Stimulated activated naive B cell treated with anti-CD40 and anti-IgM and Interleukin-4, amounts not matched to agents 10 μg/mL and 1 μg/mL and 100 μg/mL, for 72 hours (primary cell): ENCODE data around the gene DDX1.
A peak's percentile ranks its signal among the peaks of the same experiment; 100 is the strongest.

Experiments
- ATAC-seq, 2 donors: fragments of 150-1000 bp; cut with Tn5 transposase; replicated peaks; 2 replicates each; pipeline ENCODE4 v1.10.0; 2021; ENCODE audit warnings: moderate library complexity in 1 of 2
- DNase-seq: peaks from one replicate; pipeline ENCODE4 v3.0.0; 2021
- H3K27ac Mint-ChIP-seq: one replicate; pipeline ENCODE4 v1.8.0; 2022; ENCODE audit warnings: mild to moderate bottlenecking, mixed read lengths
- H3K27me3 Mint-ChIP-seq, 2 donors: one replicate each; pipeline ENCODE4 v1.8.0; 2022; ENCODE audit warnings: mixed read lengths in 2 of 2
- H3K36me3 Mint-ChIP-seq, 2 donors: one replicate each; pipeline ENCODE4 v1.8.0; 2022; ENCODE audit warnings: mixed read lengths in 2 of 2, mild to moderate bottlenecking in 1 of 2
- H3K4me1 Mint-ChIP-seq, 2 donors: one replicate each; pipeline ENCODE4 v1.8.0; 2022; ENCODE audit warnings: mixed read lengths in 2 of 2, mild to moderate bottlenecking in 1 of 2
- H3K4me3 Mint-ChIP-seq, 2 donors: one replicate each; pipeline ENCODE4 v1.8.0; 2022; ENCODE audit warnings: mild to moderate bottlenecking in 2 of 2, mixed read lengths in 2 of 2, moderate library complexity in 1 of 2
- H3K9me3 Mint-ChIP-seq, 2 donors: one replicate each; pipeline ENCODE4 v1.8.0; 2022; ENCODE audit warnings: mixed read lengths in 2 of 2, mild to moderate bottlenecking in 1 of 2

The DDX1 gene

DNA sequence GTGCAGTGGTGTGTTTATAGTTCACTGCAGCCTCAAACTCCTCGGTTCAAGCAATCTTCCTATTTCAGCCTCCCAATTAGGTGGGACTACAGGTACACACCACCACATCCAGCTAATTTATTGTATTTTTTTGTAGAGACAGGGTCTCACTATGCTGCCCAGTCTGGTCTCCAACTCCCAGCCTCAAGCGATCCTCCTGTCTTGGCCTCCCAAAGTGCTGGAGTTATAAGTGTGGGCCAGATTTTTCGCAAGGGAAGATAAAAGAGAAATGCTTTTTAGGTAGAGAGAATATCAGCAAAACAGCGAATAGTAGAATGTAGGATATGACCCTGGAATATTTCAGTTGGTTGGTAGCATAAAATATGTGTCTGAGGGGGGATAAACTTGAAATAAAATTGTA is 4.3 kb downstream of the DDX1 start:
- Mint-ChIP-seq H3K36me3 (peaks cover 34 to 36% of the 10 kb centered on the region in 2 donors), H3K4me1 (peaks cover 9 to 24% of the 10 kb centered on the region in 2 donors), H3K4me3 (no peak overlapping the region), H3K27me3 (no peaks in the 10 kb centered on the region), H3K9me3 (no peaks in the 10 kb centered on the region), H3K27ac (no peak overlapping the region)
- no peak for ATAC-seq
- no peak for DNase-seq

DNA sequence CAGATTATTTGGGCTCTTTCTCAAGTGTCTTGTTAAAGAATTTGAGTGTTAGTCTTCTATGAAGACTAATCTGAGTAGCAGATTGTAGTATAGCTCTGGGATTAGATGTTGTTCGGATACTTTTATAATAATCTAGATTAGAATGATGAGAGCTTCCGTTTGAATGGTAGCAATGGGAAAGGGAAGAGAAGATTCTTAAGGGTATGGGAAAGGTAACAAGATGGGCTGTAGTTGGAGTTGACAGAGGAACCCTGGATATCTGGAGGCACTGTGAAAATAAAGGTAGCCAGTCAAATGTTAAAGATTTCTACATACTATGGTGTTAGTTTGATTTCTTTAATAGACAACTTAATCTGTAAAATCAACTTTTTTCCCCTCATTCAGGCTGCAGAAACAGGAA is 4.7 kb downstream of the DDX1 start:
- H3K27me3 Mint-ChIP-seq: no peaks in the 10 kb centered on the region
- no peak for DNase-seq
- H3K4me1 Mint-ChIP-seq: peaks cover 5 to 20% of the 10 kb centered on the region in 2 donors
- ATAC-seq: no peak
- H3K36me3 Mint-ChIP-seq: peaks cover 36 to 41% of the 10 kb centered on the region in 2 donors
- H3K9me3 Mint-ChIP-seq: no peaks in the 10 kb centered on the region
- H3K4me3 Mint-ChIP-seq: no peak overlapping the region
- H3K27ac Mint-ChIP-seq: no peak overlapping the region

DNA sequence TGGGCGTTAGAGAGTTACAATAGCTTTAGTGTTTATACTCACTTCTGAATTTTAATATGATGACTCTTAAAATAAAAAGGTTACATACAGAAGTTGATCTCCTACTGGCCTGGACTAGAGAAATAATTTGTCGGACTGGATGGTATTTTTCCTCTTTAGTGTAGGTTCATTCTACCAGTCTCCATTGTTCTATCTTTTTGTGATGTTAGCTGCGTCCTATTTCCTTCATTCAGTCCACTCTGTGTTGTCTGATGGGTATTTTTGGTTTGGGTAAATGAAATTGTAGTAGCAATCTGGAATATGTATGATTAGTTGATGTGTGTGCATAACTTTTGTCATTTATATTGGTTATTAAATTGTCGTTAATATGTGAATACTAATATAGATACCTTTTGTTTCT is 5.3 kb downstream of the DDX1 start:
- DNase-seq: no peak
- no peak for ATAC-seq
- Mint-ChIP-seq H3K4me1 (peaks cover 3 to 16% of the 10 kb centered on the region in 2 donors), H3K27ac (no peak overlapping the region), H3K4me3 (no peak overlapping the region), H3K27me3 (no peaks in the 10 kb centered on the region), H3K36me3 (peaks cover 32 to 43% of the 10 kb centered on the region in 2 donors), H3K9me3 (no peaks in the 10 kb centered on the region)

DNA sequence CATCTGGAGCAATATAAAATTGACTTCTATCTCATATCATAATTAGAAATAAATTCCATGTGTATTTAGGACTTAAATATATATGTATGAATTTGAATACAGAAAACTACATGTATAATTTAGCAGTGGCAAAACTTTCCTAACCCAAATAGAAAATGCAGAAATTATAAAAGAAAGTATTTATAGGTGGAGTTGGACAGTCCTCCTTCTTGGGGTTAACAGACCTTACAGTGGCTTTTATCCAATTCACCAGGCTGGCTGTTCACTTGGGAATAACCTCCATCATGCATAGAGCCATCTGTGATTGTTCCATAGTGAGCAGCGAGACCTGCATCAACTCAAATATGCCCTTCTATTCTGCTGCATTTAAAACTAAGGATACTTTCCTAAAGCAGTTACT is 8.3 kb downstream of the DDX1 start:
- H3K4me1 Mint-ChIP-seq: peaks cover 0 to 4% of the 10 kb centered on the region in 2 donors
- no peak for ATAC-seq

DNA sequence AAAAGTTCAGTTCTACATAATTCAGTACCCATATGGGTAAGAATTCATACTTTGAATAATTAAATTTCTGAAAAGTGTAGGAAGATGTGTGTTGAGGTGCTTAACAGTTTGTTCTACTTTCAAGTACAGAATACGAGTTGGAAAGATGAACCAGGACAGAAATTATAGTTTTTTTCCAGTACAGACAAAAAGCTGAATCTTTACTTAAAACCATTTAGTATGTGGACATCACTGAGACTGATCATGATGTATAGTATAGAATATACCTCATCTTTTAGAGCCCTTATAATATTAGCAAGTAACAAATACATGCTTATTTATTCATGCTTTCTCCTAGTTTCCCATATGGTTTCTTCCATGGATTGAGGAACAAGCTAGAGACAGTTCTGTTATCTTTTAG is 10.0 kb downstream of the DDX1 start:
- Mint-ChIP-seq H3K27me3 (no peaks in the 10 kb centered on the region), H3K36me3 (peaks cover 42 to 54% of the 10 kb centered on the region in 2 donors), H3K9me3 (no peaks in the 10 kb centered on the region), H3K27ac (no peak overlapping the region), H3K4me1 (peaks cover 0 to 4% of the 10 kb centered on the region in 2 donors), H3K4me3 (no peak overlapping the region)
- ATAC-seq (no peak), DNase-seq (no peak)

More for the DNA sequence above, 8.3 kb downstream of the DDX1 start:
- peaks cover 48 to 63% of the 10 kb centered on the region in 2 donors for H3K36me3 Mint-ChIP-seq
- no peak overlapping the region for H3K27ac Mint-ChIP-seq
- no peak overlapping the region for H3K4me3 Mint-ChIP-seq
- no peaks in the 10 kb centered on the region for H3K9me3 Mint-ChIP-seq
- DNase-seq: no peak
- H3K27me3 Mint-ChIP-seq: no peaks in the 10 kb centered on the region

DNA sequence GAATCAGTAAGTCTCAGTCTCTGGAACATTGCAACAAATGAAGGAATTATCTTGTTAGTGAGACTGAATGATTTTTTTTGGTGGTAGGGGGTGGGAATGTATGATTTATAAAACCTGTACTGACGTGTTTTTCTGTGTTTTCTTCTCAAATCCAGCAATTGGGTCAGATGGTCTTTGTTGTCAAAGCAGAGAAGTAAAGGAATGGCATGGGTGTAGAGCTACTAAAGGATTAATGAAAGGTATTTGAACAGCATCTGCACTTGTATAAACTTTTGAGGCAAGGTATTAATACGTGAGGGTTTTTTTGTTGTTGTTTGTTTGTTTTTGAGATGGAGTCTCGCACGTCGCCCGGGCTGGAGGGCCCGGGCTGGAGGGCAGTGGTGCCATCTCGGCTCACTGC is 10.7 kb downstream of the DDX1 start:
- no peaks in the 10 kb centered on the region for H3K9me3 Mint-ChIP-seq
- peaks cover 39 to 54% of the 10 kb centered on the region in 2 donors for H3K36me3 Mint-ChIP-seq
- no peak overlapping the region for H3K27ac Mint-ChIP-seq
- H3K4me1 Mint-ChIP-seq: peaks cover 0 to 4% of the 10 kb centered on the region in 2 donors
- no peak for DNase-seq
- no peak overlapping the region for H3K4me3 Mint-ChIP-seq
- no peaks in the 10 kb centered on the region for H3K27me3 Mint-ChIP-seq
- no peak for ATAC-seq

DNA sequence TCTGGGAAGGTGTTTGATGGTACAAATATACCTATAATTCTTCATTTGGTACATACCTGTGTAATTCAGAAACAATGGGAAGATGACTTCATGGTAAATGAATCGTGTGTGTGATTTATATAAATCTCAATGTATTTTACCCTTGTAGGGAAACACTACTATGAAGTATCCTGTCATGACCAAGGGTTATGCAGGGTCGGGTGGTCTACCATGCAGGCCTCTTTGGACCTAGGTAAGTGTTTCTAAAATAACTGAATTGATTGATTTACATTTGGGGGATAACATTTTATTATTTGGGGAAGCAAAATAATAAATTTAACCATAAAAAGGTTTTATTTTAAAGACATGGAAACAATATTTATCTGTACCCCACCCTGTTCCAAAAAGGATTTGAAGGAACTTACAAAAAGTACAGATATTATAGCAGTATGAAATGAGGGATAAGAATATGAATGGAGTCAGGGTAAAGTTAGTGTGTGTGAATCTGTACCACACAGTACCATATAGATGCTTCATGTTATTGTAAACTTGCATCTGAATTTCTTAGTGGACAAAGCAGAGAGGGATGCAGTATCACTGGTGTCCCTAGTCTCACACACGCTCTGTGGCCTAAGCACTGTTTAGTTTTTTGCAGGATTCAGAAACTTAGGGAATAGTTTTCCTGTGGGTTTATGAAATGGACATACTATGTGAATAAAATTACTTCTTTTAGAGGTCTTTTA is 11.5 kb downstream of the DDX1 start:
- DNase-seq (no peak), ATAC-seq (no peak)
- H3K27ac Mint-ChIP-seq: no peak overlapping the region
- H3K4me1 Mint-ChIP-seq: peaks cover 0 to 4% of the 10 kb centered on the region in 2 donors
- no peak overlapping the region for H3K4me3 Mint-ChIP-seq
- peaks cover 44 to 60% of the 10 kb centered on the region in 2 donors for H3K36me3 Mint-ChIP-seq
- H3K27me3 Mint-ChIP-seq: no peaks in the 10 kb centered on the region
- no peaks in the 10 kb centered on the region for H3K9me3 Mint-ChIP-seq

DNA sequence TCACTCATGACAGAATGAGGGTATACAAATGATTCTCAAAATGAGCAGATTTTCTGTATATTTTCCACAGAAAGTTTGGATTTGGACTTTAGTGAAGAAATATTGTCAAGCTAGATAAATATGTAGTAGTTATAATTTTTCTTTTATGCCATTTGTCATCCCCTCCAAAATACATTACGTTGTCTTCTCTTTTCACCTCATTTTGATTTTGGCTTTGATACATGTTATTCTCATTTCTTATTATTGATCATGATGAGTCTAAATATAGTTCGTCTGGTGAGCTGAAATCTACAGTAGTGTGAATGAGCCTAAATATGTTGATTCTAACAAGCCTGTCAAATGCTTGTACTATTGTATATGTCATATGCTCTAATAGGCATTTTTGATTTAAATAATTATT is 12.3 kb downstream of the DDX1 start:
- Mint-ChIP-seq H3K27me3 (no peaks in the 10 kb centered on the region), H3K4me3 (no peak overlapping the region), H3K36me3 (peaks cover 45 to 57% of the 10 kb centered on the region in 2 donors), H3K27ac (no peak overlapping the region), H3K9me3 (no peaks in the 10 kb centered on the region), H3K4me1 (peaks cover 0 to 4% of the 10 kb centered on the region in 2 donors)
- DNase-seq (no peak), ATAC-seq (no peak)

DNA sequence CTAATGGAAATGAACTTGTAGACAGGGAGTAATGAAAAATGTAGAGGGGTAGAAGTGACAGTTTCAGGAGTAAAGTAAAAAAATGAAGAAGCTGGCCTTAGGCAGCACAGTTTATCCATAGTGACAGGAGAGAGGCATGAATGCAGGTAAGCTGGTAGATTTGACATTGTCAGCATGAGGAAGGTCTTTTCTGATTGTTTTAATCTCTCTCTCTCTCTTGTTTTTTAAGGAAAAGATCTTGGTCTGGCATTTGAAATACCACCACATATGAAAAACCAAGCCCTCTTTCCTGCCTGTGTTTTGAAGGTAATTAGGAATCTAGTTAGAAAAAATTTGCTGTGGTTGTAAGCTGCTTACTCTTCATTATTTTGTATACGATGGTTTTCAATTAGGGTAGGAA is 14.1 kb downstream of the DDX1 start:
- Mint-ChIP-seq H3K4me3 (no peak overlapping the region), H3K9me3 (peaks cover 0 to 2% of the 10 kb centered on the region in 2 donors), H3K36me3 (peaks cover 50 to 65% of the 10 kb centered on the region in 2 donors), H3K27me3 (no peaks in the 10 kb centered on the region), H3K4me1 (peaks cover 0 to 4% of the 10 kb centered on the region in 2 donors), H3K27ac (no peak overlapping the region)
- no peak for ATAC-seq
- no peak for DNase-seq

DNA sequence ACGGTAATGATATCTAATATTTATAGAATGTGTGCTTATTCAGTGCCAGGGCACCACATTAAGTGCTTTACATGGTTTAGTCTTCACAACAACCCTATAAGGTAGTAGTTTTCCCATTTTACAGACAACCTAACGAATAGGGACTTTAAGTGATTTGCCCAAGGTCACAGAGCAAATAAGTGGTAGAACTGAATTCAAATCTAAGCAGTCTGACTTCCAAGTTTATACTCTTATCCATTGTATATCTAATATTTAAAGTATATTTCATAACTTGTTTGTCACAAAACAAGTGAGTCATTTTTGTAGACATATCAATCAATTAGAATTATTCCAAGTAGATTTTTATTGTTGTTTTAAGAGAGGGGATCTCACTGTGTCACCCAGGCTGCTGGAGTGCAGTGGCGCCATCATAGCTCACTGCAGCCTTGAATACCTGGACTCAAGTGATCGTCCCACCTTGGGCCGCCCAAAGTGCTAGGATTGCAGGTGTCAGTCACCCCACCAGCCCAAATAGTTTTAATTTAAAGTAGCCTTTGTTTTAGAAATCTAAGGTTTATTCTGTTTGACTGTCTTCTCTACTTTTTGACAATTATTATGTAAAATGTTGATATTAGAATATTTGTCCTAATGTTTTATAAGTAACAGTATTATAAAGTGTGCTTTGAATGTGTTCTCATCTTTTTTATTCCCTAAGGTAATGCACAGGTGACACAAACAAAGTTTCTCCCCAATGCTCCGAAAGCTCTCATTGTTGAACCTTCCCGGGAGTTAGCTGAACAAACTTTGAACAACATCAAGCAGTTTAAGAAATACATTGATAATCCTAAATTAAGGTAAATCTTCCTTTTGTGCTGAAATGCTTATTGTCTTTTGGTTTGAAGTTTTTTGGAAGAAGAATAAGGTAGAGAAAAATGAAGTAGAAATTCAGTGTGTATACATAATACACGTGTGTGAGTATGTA is 15.1 kb downstream of the DDX1 start:
- no peaks in the 10 kb centered on the region for H3K27me3 Mint-ChIP-seq
- DNase-seq: no peak
- H3K36me3 Mint-ChIP-seq: peaks cover 46 to 56% of the 10 kb centered on the region in 2 donors
- peaks cover 0 to 2% of the 10 kb centered on the region in 2 donors for H3K9me3 Mint-ChIP-seq
- no peak for ATAC-seq
- H3K4me3 Mint-ChIP-seq: no peak overlapping the region
- no peak overlapping the region for H3K27ac Mint-ChIP-seq
- peaks cover 0 to 4% of the 10 kb centered on the region in 2 donors for H3K4me1 Mint-ChIP-seq

DNA sequence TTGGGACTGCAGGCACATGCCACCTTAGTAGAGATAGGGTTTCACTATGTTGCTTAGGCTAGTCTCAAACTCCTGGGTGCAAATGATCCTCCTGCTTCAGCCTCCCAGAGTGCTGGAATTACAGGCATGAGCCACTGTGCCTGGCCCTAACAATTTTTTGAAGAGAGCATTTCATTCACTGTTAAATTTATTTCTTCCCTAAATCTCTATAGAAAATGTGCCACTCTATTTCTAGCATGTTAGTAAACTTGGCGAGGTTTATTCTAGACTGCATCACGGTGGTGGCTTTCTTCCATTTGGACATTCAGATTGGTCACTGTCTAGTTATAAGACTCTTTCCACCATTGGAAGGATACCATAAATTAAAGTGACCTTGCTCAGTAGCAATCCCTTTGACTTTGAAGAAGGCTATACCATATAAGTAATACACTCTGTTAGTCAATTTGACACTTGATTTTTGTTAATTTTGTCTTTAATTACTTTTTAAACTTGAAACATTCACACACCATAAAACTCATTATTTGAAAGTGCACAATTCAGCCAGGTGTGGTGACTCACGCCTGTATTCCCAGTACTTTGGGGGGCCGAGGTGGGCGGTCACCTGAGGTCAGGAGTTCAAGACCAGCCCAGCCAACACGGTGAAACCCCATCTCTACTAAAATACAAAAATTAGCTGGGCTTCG is 16.2 kb downstream of the DDX1 start:
- Mint-ChIP-seq H3K27me3 (no peaks in the 10 kb centered on the region), H3K4me3 (no peak overlapping the region), H3K36me3 (peaks cover 42 to 53% of the 10 kb centered on the region in 2 donors), H3K9me3 (peaks cover 0 to 2% of the 10 kb centered on the region in 2 donors), H3K27ac (no peak overlapping the region), H3K4me1 (peaks cover 0 to 4% of the 10 kb centered on the region in 2 donors)
- DNase-seq (no peak), ATAC-seq (no peak)

DNA sequence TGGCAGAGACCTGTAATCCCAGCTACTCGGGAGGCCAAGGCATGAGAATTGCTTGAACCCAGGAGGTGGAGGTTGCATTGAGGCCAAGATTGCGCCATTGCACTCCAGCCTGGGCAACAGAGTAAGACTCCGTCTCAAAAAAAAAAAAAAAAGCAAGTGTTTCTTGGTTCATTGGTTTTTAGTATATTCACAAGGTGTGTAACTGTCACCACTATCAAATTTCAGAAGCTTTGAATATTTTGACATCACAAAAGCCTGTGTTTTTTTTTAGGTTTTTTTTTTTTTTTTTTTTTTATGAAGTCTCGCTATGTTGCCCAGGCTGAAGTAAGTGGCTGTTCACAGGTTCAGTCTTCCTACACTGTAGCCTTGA is 16.7 kb downstream of the DDX1 start:
- DNase-seq (no peak), ATAC-seq (no peak)
- H3K4me3 Mint-ChIP-seq: no peak overlapping the region
- H3K4me1 Mint-ChIP-seq: peaks cover 0 to 4% of the 10 kb centered on the region in 2 donors
- peaks cover 0 to 2% of the 10 kb centered on the region in 2 donors for H3K9me3 Mint-ChIP-seq
- peaks cover 41 to 51% of the 10 kb centered on the region in 2 donors for H3K36me3 Mint-ChIP-seq
- no peak overlapping the region for H3K27ac Mint-ChIP-seq
- no peaks in the 10 kb centered on the region for H3K27me3 Mint-ChIP-seq

DNA sequence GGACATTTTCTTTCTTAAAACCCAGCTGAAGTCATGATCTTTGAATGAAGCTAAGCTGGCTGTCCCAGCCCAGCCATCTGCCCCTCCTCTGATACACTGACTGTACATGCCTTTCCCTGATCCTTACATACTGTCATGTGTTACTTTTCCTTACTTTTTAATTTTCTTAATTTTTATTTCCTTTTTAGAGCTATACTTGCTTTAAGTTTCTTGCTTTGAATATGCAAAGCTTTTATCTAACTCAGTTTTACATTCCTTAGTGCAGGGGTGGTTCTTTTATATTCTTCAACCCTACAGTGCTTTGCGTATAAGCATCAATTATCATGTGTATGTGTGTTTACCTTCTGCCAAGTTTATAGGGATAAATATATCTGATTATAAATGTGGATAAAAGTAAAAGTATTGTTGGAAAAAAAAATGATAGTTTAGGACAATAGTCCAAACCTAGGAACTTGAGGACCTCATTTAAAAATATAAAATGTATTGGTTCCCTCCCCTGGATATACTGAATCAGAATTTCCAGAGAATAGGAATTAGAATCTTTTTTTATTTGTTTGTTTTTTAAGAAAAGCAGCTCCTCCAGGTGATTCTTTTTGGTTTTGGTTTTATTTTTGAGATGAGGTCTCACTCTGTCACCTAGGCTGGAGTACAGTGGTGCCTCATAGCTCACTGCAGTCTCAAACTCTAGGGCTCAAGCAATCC is 17.8 kb downstream of the DDX1 start:
- no peak for ATAC-seq
- Mint-ChIP-seq H3K9me3 (peaks cover 0 to 2% of the 10 kb centered on the region in 2 donors), H3K4me1 (peaks cover 0 to 4% of the 10 kb centered on the region in 2 donors), H3K36me3 (peaks cover 41 to 49% of the 10 kb centered on the region in 2 donors), H3K27me3 (no peaks in the 10 kb centered on the region), H3K27ac (peak overlapping the region; percentile 65), H3K4me3 (no peak overlapping the region)
- DNase-seq: no peak
